T-helper 9 cell (primary cell): Measurements from ENCODE around the gene GOLGA1.

Experiments used
- DNase-seq: peaks from one replicate; pipeline ENCODE4 v3.0.0-alpha.2; 2020

The GOLGA1 gene

GRCh38 chr9:124831642-124832364, 109.1 kb downstream of the GOLGA1 start:
- no peak for DNase-seq

DNA sequence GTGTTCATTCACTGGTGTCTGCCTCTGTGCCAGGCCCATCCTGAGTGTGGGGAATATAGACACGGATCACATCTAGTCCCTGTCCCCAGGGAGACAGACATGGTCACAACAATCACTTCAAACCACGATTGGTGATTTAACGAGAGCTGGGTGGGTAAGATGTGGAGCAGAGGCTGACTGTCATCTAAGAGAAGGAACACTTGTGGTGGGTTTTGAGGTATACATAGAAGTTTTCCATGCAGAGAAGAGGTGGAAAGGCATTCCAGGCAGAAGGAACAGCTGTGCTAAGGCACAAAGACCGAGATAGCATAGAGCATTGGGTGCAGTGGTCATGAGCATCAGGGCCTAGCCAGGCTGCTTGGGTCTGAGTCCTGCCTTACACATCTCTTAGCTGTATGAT, 110.3 kb downstream of the GOLGA1 start:
- DNase-seq, result no peak

GRCh38 chr9:124829334-124829669, 111.6 kb downstream of the GOLGA1 start:
- DNase-seq, result no peak

GRCh38 chr9:124828489-124829333, 112.2 kb downstream of the GOLGA1 start:
- no peak for DNase-seq
